NCI-H446 treated with DMSO at 0.1 percent for 48 hours (cell line): ENCODE measurements around the gene PCDH17.

Experiments used
- DNase-seq: peaks from one replicate; lab custom pipeline; 2025; lab: John Stamatoyannopoulos, UW

Gene PCDH17, protein sequence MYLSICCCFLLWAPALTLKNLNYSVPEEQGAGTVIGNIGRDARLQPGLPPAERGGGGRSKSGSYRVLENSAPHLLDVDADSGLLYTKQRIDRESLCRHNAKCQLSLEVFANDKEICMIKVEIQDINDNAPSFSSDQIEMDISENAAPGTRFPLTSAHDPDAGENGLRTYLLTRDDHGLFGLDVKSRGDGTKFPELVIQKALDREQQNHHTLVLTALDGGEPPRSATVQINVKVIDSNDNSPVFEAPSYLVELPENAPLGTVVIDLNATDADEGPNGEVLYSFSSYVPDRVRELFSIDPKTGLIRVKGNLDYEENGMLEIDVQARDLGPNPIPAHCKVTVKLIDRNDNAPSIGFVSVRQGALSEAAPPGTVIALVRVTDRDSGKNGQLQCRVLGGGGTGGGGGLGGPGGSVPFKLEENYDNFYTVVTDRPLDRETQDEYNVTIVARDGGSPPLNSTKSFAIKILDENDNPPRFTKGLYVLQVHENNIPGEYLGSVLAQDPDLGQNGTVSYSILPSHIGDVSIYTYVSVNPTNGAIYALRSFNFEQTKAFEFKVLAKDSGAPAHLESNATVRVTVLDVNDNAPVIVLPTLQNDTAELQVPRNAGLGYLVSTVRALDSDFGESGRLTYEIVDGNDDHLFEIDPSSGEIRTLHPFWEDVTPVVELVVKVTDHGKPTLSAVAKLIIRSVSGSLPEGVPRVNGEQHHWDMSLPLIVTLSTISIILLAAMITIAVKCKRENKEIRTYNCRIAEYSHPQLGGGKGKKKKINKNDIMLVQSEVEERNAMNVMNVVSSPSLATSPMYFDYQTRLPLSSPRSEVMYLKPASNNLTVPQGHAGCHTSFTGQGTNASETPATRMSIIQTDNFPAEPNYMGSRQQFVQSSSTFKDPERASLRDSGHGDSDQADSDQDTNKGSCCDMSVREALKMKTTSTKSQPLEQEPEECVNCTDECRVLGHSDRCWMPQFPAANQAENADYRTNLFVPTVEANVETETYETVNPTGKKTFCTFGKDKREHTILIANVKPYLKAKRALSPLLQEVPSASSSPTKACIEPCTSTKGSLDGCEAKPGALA (N-terminal part only)

GRCh38 chr13:57631596-57632275, at the start of gene PCDH17:
Gene PCDH17, plus strand, starts transcription at chr13:57631744. Its CDS starts 803 bp downstream, at chr13:57632547.
- DNase-seq, result no peak

DNA sequence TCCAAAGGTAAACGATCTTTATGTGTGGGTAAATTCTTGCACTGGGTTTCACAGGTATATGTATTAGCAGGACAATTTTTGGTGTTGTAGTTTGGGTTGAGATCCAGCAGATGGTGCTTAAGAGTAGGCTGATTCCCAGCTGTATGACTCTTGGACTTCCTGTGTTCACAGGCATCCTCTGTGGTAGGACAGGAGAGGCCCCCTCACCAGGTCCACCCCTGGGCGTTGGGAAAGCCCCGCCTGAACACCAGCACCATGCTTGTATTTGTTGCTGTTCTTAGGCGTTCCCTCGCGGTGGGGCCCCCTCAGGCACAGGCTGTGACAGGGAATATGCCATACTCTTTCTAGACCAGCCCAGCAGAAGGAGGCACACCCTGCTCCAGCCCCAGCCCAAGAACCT, 49.5 kb upstream of the PCDH17 start:
- no peak for DNase-seq

DNA sequence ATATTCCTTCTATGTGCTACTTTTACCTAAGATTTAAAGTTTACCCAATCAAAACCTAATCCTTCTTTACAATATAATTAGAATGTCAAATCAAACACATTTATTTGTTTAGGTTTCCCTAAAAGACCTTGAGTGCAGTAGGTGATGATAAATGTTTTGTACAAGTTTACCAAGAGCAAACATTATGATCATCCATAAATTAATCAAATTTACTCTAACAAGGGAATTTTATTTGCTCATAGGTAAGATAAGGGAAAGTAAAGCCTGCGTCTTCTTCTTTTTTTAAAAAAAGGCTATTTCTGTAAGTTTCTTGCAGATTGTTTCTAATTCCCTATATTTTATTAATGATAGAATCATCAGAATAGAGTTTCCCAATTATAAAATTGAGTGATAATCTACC, 48.0 kb upstream of the PCDH17 start:
- DNase-seq, result no peak

DNA sequence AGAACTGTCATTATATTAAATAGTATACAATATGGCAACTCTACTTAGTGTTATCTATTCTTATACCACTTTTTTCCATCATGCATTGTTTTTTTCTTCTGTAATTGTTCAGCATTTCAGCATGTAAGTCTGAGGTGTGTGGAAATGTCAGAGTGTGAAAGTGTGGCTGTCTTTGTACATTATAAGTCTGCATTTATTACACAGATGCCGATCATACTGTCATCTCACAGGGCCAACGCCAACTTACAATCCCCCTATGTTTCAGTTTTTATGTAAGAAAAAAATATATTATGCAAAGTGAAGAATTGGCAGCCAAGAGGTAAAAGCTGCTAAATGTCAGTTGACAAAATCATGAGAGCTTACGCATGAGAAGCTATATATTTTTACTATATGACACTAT, 42.9 kb upstream of the PCDH17 start:
- no peak for DNase-seq

DNA sequence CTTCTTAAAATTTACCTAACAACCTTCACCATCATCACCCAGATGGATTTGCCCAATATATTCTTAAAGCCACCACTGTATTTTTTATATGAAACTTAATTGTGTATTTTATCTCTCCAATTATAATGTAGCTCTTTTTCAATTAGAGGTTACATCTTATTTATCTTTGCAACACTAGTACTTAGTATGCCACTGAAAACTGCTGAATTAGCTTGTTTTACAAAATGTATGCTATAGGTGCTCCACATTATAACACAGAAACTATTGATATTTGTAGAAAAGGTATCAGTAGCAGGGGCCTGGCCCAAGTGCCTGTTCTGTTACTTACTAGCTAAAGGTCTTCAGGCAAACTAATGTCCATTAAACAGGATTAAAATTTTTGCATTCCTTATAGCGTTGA, 35.8 kb upstream of the PCDH17 start:
- DNase-seq, result no peak

DNA sequence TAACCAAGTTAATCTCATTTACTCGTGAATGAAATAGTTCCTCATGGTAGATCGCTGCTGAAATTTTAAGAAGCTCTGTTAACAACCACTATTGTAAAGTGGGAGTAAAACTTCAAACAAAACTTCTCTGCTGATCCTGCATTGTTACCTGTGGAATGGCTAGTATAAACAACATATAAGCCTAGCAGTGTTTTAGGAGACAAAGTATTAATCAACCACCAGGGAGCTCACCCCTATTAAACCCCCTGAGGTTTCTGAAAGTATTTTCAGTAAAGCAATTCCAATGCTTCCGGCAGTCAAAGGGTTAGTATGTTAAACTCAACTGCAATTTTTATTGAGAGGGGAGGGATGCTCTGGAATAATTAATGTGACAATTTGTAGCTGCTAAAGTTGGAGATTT, 30.0 kb upstream of the PCDH17 start:
- no peak for DNase-seq

DNA sequence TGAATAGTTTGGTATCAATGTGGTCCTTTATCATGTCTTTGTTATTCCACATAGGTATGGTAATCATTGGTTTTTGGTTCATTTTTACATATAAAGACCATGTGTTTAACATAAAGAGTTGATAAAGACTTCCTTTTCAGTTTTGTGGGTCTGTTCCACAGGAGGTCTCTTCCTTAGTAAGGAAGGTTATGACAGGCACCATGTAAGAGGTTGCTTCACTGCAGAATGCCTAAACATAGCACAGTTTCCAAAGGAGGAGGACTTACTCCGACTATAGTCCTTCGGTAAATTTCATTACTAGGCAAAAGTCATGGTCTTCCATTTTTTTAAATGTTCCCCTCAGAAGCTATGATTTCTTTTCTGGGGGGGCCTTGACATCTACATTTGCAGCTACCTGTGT, 27.1 kb upstream of the PCDH17 start:
- no peak for DNase-seq

DNA sequence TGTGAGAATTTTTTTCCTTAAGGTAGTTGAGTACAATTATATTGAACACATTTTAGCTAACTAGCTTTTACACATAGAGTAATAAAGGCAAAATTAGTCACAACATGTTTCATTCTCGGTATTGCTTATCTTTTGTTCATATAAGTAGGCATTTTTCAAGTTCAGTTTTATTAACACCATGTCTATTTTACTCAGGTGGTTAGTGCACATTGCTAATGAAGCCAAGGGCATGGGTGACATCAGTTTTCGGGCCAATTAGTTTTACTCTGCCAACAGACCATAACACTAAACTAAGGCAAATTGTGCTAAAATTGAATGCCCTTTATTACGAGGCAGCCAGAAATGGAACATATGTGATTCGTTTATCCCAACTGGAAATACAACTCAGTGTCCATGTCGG, 19.6 kb upstream of the PCDH17 start:
- peak; percentile 14 for DNase-seq

DNA sequence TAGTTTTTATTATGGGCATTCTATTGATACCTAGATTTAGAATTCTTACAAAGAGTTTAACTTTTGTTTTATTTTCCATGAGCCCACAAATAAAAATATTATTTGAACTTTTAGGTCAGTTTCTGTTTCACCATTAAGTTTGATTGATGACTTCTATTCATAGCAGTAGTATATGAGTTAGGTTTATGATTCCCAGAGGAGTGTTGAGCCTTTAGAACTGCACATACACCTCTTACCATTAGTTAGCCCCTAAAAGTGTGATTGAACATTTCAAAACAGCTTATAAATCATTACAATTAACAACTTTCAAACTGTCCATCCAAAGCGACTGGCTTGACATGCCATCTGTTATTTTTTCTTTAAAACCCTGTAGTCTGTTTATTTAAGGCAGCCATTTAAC, 19.0 kb upstream of the PCDH17 start:
- DNase-seq, result peak; percentile 53

- DNase-seq, result peak; percentile 36
Observed at GRCh38 chr13:57624565-57625435, 6.7 kb upstream of the PCDH17 start.

- DNase-seq, result peak; percentile 31
Observed at GRCh38 chr13:57627663-57628062, 3.9 kb upstream of the PCDH17 start.

DNA sequence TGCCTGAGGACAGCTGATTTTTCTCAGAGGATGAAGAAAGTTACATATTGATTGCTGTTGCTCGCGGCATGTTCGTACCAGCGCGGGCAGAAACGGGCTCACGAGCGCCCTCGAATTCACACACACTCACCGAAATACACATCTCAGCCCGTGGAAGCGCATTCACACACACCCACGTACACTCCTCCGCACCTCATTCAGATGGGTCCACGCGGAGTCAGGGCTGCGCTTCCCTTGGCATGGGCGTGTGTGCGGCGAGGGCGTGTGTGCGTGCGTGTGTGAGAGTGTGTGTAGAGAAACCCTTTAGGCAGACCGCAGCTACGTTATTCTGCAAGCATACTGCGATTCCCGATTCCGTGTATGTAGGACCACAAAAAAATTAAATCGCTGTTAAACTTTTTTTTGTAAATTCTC, 2.1 kb upstream of the PCDH17 start:
- no peak for DNase-seq

DNA sequence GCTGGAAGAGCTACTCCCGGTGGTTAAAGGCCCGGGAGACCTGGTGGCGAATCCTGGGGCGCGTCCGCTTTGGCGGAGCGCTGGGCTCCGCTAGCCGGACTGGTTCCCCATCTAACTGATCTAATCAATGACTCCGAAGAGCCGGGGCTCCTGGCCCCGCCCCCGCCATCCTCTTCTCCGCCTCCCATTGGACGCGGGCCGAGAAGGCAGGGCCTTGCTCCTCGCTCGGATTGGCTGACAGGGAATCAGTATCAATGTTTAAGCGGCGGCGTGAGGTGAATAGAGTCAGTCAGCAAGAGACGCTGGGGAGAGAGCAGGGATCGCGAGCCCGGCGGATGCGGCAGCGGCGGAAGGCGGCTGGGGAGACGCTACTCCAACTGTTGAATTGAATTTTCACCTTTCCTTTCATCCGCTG, 1.7 kb upstream of the PCDH17 start:
- no peak for DNase-seq

DNA sequence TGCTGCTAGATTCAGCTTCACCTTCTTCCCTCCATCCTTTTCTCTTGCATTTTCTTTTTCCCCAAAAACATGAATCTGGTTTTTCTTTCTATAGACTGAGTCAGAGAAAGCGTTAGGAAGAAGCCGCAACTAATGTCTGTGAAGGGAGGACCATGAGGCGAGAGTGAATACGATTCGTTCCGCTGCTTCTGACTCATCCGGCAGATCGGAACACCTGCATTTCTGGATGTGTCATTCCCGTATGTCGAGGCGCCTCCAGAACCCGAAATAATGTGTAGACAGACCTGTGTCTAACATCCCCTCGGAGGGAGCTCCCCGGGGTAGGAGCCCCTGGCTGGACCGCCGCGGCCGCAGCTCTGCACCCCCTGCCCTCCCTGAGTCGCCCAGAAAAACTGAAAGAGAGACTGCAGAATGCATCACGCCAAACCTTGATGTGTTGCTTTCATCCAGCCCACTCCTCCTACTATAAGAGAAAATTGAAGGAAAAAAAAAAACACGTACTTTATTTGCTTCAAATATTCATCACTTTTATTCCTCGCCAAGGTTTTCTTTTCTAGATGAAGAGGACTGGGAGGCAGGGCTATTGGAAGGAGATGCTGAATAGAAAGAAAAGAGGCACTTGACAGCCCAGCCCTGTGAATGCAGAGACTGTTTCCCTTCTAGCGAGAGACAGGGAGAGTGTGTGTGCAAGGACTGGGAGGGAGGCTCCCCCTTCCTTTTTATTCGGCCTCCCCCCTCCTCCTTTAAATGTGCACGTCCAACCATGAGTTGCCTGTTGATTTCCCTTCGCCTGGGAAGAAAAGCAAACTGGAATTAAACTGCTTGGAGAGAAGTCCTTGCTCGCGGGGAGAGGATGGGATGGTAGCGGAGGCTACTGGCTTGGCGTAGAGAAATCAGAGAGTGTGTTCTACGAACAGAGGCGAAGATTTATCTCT, 616 bp upstream of the PCDH17 start:
- no peak for DNase-seq

- no peak for DNase-seq
Observed at GRCh38 chr13:57632276-57633140, 964 bp downstream of the PCDH17 start.

DNA sequence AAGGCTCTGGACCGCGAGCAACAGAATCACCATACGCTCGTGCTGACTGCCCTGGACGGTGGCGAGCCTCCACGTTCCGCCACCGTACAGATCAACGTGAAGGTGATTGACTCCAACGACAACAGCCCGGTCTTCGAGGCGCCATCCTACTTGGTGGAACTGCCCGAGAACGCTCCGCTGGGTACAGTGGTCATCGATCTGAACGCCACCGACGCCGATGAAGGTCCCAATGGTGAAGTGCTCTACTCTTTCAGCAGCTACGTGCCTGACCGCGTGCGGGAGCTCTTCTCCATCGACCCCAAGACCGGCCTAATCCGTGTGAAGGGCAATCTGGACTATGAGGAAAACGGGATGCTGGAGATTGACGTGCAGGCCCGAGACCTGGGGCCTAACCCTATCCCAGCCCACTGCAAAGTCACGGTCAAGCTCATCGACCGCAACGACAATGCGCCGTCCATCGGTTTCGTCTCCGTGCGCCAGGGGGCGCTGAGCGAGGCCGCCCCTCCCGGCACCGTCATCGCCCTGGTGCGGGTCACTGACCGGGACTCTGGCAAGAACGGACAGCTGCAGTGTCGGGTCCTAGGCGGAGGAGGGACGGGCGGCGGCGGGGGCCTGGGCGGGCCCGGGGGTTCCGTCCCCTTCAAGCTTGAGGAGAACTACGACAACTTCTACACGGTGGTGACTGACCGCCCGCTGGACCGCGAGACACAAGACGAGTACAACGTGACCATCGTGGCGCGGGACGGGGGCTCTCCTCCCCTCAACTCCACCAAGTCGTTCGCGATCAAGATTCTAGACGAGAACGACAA, 1.8 kb downstream of the PCDH17 start:
- no peak for DNase-seq

DNA sequence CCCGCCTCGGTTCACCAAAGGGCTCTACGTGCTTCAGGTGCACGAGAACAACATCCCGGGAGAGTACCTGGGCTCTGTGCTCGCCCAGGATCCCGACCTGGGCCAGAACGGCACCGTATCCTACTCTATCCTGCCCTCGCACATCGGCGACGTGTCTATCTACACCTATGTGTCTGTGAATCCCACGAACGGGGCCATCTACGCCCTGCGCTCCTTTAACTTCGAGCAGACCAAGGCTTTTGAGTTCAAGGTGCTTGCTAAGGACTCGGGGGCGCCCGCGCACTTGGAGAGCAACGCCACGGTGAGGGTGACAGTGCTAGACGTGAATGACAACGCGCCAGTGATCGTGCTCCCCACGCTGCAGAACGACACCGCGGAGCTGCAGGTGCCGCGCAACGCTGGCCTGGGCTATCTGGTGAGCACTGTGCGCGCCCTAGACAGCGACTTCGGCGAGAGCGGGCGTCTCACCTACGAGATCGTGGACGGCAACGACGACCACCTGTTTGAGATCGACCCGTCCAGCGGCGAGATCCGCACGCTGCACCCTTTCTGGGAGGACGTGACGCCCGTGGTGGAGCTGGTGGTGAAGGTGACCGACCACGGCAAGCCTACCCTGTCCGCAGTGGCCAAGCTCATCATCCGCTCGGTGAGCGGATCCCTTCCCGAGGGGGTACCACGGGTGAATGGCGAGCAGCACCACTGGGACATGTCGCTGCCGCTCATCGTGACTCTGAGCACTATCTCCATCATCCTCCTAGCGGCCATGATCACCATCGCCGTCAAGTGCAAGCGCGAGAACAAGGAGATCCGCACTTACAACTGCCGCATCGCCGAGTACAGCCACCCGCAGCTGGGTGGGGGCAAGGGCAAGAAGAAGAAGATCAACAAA, 2.6 kb downstream of the PCDH17 start:
- DNase-seq, result no peak
